ENCODE data around the gene FANCC.
"Not testable (repeated sequence)": the region's sequence is repeated elsewhere in the genome, so short reads cannot be mapped to it uniquely, and the experiment has no call there.

The FANCC gene

DNA sequence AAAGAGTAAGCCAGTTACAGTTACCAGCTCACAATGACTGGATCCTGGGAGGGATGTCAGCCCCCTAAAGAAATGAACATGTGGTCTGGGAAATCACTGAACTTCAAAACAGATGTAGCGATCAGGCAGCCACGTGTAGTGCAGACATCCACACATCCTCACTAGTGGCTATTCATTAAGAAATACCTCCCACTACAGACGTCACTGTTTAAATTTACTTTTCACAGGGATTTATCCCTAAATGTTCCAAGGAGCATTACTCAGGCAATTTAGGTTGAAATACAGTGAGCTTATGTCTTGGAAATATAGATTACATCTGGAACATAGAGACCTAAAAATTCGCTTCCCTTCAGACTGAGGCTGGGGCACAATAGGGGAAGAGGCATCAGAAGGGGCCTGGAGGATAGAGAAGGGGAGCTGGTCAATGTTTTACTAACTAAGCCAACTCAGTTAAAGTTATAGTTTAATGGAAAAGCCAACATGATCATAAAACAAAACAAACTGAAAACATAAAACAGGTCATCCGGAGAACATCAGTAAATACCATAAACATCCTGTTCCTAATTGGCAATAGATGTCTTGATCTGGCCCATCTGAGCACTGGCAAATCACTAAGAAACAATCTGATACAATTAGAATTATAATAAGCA is 92.3 kb downstream of the FANCC start:
- DNase-seq = no peak

DNA sequence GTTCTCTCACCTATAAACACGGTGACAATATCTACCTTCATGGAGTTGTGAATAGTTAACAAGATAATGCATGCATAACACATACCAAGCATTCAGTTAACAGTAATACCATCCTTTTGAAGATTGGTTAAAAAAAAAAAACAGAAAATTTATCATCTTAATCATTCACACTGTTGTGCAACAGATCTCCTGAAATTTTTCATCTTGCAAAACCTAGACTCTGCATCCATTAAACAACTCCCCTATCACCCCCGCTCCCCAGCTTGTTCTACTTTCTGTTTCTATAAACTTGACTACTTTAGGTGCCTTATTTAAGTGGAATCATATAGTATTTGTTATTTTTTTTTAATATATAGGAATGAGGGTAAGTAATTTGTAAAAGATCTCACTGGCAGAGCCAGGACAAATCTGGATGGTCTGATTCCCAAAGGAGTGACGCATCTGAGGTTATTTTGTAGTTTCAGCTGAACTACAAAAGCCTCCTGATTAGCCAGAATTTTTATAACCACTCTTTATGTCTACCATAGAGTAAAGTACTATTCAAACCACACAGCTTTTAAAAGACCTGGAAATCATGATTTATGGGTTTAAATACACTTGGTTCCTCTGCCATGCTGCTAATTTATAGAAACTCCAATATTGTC is 93.0 kb downstream of the FANCC start:
- no peak for DNase-seq

DNA sequence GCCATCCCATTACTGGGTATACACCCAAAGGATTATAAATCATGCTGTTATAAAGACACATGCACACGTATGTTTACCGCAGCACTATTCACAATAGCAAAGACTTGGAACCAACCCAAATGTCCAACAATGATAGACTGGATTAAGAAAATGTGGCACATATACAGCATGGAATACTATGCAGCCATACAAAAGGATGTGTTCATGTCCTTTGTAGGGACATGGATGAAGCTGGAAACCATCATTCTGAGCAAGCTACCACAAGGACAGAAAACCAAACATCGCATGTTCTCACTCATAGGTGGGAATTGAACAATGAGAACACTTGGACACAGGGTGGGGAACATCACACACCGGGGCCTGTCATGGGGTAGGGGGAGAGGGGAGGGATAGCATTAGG is 97.2 kb downstream of the FANCC start:
- not testable (repeated sequence) for DNase-seq

DNA sequence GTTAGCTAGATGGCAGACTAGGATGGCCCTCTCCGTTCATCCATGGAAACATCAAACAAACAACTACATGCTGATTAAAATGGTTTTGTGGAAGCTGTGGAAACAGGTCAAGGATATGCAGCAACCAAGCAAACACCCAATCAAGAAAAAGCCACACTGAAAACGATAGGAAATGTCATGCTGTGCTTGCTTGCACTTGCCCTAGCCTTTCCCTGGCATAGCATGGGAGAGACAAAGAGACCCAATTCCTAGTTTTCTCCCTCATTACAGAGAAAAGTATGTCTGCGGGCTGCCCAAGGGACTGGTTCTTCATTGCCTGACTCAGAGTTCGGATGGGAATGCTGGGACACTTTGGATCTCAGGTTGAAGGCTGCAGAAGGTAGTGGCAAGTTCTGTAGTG is 98.7 kb downstream of the FANCC start:
- no peak for DNase-seq

DNA sequence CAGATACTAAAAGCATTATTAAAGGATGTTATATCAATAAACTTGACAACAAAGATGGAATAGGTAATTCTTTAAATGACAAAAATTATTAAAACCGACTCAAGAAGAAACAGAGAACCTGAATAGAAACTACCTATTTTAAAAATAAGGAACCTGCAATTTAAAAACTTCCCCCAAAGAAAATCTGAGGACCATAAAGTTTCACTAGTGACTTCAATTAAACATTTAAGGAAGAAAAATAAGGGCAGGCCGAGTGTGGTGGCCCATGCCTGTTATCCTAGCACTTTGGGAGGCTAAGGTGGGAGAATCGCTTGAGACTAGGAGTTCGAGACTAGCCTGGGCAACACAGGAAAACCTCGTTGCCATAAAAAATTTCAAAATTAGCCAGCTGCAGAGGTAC is 99.6 kb downstream of the FANCC start:
- DNase-seq = no peak

DNA sequence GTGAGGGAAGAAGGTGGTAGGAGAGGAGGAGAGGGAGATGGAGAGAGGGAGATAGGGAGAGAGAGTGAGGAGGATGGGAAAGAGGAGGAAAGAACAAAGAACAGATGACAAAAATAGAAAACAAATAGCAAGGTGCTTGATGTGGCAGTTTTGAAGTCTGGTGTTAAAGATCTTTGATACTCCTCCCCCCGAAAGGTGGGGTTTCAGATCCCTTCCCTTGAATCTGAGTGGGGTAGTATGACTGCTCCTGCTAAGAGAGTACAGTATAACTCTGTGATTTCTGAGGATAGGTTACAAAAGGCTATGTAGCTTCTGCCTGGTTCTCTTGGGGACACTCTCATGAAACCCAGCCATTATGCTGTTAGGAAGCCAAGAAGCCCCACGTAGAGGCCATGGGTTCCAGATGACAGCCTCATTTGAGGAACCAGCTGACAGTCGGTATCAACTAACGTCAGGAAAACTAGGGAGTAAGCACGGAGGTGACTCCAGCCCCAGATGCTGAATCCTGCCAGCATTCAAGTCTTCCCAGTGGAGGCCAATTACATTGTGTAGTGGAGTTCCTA is 102.1 kb downstream of the FANCC start:
- DNase-seq = no peak

DNA sequence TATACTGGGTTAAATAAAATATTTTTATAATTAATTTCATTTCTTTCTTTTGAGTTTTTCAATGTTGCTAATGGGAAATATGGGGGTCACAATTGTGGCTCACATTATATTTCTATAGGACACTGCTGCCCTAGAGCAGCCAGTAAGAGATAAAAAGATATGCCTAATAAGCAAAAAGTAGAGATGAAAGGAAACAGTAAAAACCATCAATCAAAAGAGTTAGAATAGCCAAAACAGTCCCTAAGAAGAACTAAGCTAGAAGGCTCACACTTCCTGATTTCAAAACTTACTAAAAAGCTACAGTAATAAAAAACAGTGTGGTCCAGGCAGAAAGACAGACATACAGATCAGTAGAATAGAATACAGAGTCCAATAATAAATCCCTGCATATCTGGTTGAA is 104.4 kb downstream of the FANCC start:
- no peak for DNase-seq

DNA sequence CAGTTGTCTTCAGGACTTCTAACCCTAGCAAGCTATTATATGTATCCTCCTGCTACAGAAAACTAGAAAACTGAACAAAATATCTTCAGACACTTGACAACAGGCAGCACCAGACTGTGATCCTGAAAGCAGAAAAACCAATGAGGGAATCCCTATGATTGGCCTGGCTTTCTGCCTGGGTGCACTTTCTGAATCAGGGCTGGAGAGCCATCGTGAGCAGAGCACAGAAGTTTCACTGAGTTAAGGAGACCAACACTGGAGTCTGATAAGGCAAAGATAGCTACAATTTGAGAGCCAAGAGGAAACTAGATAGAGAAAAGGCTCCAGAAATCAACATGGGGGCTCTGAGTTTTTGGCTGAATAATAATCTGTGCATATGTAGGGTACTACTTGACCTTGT is 106.5 kb downstream of the FANCC start:
- no peak for DNase-seq

DNA sequence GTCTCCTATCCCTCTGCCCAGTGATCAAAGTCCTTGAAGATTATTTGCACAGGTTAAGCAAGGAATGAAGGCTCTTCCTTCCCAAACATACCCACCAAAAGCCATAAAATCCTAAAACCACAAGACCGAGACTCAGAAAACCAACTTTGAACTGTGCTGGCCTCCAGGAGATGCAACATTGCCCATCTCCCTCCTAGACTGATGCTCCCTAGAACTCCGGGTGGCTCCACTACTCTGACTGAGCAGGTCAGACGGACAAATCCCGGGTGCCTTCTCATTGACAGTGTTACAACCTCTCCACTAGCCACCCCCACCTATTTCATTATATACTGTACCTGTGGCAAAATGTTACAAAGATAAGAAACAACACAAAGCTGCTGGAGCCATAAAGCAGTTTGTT is 110.1 kb downstream of the FANCC start:
- no peak for DNase-seq

DNA sequence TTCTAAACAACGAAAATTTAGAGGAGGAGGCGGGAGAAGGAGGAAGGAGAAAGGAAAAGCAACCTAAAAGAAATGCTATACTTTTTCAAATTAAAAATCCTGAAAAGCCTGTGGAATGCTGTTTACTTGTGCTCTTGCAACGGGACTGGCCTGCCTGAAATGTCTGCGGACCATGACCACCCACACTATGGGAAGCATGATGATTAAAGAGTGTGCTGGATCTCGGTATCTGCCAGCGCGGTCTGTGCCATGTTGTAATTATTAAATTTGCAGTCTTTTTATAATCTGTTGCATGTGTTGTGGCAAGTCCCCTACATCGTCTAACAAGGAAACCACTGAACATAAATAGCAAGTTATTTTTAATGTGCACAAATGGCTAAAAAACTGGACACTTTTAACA is 111.4 kb downstream of the FANCC start:
- no peak for DNase-seq

DNA sequence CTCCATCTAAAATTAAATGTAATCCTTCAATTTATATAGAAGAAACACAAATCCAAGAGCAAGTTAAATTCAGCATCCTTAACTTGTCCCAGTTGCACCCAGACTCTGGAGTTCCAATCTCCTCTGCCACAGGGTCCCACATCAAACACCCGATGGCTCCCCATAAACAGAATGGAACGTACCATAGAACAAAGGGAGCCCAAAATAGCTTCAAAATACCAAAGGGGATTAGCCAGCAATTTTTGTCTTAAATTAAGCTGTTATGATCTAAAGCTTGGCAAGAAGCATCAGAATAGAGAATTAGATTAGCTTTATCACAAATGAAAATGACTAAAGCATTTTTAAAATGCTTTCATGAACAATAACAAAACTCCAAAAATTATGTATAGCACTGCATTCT is 112.8 kb downstream of the FANCC start:
- DNase-seq = no peak

DNA sequence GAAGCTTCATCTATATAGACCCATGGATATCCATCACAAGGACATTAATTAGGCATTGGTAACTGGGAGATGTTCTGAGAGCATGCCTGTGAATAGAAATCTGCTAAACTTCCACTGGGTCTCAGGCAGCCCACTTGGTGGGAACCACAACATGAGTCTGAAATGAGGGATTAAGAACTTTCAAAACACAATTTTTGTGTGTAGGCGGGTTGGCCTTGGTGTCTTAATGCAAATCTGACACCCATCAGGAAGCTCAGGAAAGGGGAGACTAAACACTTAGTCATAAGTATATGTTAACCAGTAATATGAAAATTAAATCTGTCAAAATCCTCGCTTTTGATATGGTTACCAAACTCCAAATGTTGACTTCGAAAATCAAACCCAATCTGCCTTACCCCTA is 113.2 kb downstream of the FANCC start:
- no peak for DNase-seq

DNA sequence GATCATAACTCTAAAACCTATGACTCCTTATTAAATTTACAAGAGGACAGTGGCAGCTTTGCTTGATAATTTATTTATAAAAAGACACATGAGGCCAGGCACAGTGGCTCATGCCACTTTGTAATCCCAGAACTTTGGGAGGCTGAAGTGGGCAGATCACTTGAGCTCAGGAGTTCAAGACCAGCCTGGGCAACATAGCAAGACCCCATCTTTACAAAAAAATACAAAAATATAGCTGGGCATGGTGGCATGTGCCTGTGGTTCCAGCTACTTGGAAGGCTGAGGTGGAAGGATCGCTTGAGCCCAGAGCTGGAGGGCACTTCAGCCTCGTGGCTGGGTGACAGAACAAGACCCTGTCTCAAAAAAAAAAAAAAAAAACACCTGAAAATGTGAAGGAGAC is 114.5 kb downstream of the FANCC start:
- not testable (repeated sequence) for DNase-seq

DNA sequence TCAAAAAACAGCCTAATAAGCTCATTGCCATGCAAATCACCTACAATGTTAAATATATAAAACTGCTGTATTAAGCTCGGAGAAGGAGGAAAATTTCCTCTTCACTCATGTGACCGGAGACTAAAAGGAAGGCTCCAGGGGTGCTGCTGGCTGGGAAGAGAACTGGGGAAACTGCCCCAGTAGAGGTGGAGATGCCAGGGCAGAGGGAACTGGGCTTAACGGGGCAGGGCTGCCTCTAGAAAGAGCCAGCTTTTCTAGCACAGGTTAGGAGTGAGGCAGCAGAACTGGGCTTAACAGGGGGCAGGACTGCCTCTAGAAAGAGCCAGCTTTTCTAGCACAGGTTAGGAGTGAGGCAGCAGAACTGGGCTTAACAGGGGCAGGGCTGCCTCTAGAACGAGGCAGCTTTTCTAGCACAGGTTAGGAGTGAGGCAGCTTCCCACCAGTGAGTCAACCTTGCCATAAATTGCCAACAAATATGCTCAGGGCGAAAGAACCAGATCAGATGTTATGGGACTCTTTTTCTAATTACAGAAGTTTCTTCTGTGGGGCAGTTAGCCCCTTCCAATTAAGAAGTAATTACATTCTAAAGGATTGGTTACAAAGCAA is 115.3 kb downstream of the FANCC start:
- no peak for DNase-seq

DNA sequence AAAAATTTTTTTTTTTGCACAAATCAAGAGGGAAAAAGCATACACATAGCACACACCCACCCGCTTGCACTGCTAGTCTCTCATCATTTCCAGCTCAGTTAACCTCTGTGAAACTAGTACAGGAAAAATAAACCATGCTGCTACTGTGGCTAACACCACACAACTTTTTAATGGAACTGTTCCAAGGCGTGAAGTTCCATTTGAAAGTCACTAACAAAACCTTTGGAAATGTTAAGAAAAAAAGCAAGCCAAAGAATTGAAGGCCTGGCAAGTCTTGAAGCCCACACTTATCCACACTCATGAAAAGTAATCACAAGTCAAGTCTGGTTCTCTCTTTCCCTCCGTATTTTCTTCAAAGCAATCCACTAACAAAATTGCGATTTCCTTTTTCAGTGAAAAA is 116.3 kb downstream of the FANCC start:
- DNase-seq = no peak

DNA sequence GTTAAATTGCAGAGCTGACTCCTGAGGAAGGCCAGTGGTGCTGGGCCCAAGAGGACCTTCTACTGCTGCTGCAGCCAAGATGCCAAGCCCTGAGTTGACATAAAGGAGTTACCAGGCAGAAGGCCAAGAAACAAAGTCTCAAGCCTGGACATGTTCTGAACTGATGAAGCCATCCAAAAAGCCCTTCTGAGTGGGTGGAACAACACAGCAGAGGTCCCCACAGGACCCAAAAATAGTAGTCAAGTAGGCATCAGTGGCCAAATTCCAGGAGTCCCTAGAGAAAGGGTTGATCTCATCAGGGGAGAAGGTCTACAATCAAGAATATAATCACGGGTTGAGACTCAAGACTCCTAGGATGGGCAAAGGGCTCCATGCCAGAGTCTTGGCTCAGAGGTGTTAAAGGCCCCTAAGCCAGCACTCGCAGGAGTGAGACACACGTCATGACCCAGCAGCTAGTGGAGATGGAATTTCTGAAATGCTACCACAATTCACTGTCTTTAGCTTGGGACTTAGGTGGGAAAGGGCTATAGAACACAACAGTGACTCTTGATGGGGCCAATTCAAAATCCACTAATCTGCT is 119.7 kb downstream of the FANCC start:
- no peak for DNase-seq

DNA sequence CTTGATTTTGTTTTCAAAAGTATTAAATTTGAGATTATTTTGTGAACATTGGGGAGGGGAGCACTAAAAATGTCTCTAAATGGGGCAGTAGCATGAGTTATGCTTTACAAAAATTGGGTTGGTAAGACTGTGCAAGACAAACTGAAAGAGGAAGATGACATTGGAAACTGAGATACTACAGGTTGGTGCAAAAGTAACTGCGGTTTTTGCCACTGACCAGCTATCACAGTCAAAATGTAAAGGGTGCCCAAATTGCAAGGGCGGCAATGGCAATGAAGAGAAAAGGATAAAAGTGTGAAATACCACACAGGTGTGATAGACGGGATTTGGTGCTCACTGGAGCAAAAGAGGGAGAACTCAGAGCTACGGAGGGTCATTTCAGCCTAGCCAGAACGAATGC is 124.0 kb downstream of the FANCC start:
- DNase-seq = no peak

DNA sequence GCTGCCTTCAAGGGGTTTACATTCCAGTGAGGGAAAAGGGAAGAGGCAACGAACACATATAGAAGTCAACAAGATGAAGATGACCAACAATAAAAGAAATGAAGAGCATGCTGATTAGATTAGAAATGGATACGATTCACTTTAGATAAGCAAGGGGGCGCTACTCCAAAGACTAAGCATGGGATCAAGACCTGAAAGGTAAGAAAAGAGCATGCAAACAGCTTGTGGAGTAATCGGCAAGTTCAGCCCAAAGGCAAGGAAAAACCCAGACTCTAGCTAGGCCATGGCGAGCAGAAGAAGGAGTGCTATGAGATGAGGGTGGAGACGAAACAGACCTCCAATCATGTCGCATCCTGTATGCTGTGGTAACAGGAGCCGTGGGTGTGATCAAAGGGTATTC is 124.4 kb downstream of the FANCC start:
- no peak for DNase-seq

DNA sequence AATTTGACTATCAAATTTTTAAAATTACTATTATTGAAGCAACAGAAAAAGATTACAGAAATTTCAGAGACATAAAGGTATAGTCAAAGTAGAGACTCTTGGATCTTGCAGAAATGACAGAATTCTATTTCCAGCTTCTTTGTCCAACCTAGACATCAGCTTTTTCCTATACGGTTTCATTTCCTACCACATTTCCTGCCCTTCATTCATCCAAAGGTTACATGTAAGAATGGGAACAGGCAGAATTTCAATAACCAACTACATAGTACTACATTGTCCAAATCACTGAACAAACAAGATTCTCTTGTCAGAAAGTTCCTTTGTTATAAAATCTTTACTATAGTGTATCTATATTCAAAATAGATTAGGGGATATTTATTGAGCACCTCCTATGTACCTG is 124.9 kb downstream of the FANCC start:
- DNase-seq = no peak

DNA sequence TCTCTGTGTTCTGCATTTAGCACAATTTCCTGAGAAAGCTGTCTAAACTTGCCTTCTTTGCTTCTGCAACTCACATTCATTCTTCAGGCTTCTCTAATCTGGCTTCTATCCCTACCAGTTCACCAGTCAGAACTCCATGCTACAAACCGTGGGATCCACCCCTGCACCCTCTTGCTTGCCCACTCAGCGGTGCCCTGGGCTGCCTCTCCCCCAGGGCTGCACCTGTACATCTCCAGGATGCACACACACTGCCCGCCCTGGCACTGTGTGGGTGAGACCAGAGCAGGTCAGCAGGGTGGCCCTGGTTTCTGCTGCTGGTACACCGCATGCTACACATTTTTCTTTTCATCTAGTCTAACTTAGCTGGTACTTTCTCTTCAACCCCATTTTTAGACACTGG is 127.1 kb downstream of the FANCC start:
- DNase-seq = no peak

DNA sequence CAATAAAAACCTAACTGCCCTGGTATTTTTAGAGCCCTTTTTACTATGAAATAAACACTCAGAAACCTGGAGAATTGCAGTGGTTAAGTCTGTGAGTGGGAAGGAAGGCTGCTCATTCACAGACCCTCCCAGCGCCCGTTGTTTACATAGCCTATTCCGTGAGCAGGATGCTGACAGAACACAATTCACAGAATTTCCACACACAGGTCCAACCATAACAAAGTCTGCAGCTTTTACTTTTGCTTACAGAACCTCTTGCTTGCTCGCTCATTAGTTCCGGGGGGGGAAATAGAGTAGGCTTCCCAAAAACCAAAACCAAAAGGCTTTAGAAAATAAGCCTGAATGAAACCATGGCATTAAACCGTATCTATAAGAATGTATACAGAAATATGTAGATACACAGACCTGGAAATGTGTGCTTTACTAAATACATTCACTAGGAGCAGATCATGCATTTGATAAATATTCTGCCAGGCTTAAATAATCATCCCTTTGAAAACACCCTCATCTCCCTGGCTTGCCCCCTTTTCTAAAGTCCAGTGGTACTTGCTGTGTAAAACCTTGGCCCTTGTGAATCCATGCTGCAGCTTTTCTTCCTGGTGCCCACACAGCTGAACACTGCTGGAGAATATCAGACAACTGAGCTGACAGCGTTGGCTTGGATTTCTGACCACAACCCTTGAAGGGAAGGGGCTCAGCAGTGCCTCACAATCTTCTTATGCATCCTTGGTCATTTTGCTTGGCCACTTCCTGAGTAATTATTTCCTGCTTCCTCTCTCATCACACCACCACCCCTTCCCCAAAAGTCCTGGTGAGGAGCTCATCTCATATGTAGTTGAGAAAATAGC is 128.0 kb downstream of the FANCC start:
- no peak for DNase-seq

DNA sequence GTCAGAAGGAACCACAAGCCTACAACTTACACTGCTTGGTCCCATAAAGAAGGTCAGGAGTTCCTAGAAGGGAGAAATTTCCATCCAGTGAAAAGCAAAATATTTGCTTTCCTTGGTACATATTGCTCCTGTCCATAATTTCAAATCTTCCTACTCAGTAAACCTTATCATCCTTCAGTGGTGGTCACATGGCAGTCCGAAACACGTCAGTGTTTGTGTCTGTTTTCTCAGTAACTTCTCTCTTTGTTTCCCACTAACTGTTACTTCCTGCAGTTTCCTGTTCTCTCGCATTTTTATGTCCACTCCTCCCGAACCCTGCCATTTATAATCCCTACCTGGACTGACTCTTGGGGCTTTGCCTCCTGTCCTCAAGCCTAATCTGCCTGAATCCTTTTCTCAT is 129.1 kb downstream of the FANCC start:
- DNase-seq = no peak

DNA sequence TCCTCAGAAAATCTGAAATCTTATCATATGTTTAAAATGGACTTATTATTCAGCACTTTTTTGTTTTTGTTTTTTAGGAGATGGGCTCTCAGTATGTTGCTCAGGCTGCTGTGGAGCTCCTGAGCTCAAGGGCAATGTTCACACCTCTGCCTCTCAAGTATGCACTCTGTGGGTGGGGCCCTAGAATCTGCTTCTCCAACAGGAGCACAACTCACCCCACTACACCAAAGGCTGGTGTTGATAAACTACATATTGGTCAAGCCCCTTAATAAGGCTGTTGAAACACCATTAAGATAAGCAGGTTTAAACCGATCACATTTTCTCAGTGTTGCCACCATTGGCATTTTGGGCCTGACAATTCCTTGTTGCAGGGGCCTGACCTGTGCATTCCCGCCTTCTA is 131.6 kb downstream of the FANCC start:
- no peak for DNase-seq

Data from stimulated activated CD4-positive, alpha-beta T cell treated with anti-CD3 and anti-CD28 coated beads, Interleukin-1b, Interleukin-23, amount 100 ng/mL, for 48 hours (primary cell).